Measurements from ENCODE around the gene PTPRM. TPM values are rescaled to one million over a fixed set of nuclear protein-coding genes. Genes with fewer than 3 reads are reported as not detected.

The PTPRM gene
- polyA plus RNA-seq, 1 experiment = 81.1 TPM

DNA sequence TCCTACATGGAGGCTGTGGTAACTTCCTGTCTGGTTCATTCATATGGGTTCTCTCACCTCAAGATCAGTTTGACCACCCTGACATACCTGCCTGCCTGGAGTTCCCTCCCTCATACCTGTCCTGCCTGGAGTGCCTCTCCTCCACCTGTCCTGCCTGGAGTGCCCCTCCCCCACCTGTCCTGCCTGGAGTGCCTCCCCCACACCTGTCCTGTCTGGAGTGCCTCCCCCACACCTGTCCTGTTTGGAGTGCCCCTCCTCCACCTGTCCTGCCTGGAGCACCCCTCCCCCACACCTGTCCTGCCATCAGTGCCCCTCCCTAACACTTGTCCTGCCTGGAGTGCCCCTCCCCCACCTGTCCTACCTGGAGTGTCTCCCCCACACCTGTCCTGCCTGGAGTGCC, 461.9 kb downstream of the PTPRM start:
- H3K9me3 ChIP-seq (ENCODE audit: control insufficient read depth, insufficient read depth, low read length) = no peaks in the 10 kb centered on the region
- no peak overlapping the region for H3K27ac ChIP-seq (ENCODE audit: low read depth, low read length)
- DNase-seq (ENCODE audit: low read depth, low spot score) = no peak
- CTCF ChIA-PET = no interaction called here
- TF ChIP-seq, protein P1, sequence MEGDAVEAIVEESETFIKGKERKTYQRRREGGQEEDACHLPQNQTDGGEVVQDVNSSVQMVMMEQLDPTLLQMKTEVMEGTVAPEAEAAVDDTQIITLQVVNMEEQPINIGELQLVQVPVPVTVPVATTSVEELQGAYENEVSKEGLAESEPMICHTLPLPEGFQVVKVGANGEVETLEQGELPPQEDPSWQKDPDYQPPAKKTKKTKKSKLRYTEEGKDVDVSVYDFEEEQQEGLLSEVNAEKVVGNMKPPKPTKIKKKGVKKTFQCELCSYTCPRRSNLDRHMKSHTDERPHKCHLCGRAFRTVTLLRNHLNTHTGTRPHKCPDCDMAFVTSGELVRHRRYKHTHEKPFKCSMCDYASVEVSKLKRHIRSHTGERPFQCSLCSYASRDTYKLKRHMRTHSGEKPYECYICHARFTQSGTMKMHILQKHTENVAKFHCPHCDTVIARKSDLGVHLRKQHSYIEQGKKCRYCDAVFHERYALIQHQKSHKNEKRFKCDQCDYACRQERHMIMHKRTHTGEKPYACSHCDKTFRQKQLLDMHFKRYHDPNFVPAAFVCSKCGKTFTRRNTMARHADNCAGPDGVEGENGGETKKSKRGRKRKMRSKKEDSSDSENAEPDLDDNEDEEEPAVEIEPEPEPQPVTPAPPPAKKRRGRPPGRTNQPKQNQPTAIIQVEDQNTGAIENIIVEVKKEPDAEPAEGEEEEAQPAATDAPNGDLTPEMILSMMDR (IDR thresholded peaks at IDR 0.05; ENCODE audit: low read depth, low read length) = no peak
- no peaks in the 10 kb centered on the region for H3K27me3 ChIP-seq (ENCODE audit: control insufficient read depth, insufficient read depth, low read length)
- POLR2A ChIA-PET = no interaction called here
- no peak overlapping the region for H3K4me3 ChIP-seq (ENCODE audit: low read depth, low read length)

DNA sequence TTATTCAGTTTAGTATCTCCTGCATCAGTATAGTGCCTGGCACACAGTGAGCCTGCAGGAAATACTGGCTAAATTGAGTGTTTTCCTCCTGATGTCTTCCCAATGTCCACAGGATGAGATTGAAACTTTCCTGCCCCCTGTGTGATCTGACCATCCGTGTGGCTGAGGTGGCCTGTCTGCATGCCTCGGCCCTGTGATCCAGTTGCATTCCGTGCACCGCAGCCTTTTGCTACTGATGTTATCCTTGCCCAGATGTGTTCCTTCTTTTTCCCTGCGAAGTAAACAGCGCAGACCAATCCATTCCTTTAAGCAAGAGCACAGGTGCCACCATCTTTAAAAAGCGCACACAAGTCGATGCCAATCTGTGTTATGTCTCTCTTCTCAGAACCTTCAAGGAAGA, 462.6 kb downstream of the PTPRM start:
- DNase-seq (ENCODE audit: low read depth, low spot score) = no peak
- POLR2A ChIA-PET = no interaction called here
- no peak overlapping the region for H3K4me3 ChIP-seq (ENCODE audit: low read depth, low read length)
- no peak overlapping the region for H3K27ac ChIP-seq (ENCODE audit: low read depth, low read length)
- TF ChIP-seq, protein P1 (IDR thresholded peaks at IDR 0.05; ENCODE audit: low read depth, low read length) = no peak
- H3K9me3 ChIP-seq (ENCODE audit: control insufficient read depth, insufficient read depth, low read length) = no peaks in the 10 kb centered on the region
- CTCF ChIA-PET = no interaction called here
- no peaks in the 10 kb centered on the region for H3K27me3 ChIP-seq (ENCODE audit: control insufficient read depth, insufficient read depth, low read length)

DNA sequence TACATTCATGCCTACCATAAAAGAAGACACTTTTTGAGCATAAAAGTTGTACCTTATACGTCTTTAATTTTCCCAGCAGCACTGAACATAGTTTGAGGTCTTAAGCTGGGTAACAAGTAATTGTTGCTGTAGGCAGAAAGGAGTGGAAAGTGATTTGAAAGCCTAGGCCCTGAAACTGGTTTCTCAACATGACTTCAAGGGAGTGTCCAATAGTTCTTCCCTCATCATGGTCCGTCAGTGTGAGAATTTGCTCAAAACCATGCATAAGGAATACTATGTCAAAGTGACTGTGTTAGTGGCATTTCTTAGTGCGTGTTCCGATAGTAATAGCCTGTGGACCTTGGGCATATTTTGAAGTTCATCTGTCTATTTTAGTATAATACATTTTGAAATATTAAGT, 463.1 kb downstream of the PTPRM start:
- no peaks in the 10 kb centered on the region for H3K9me3 ChIP-seq (ENCODE audit: control insufficient read depth, insufficient read depth, low read length)
- no peak overlapping the region for H3K4me3 ChIP-seq (ENCODE audit: low read depth, low read length)
- H3K27me3 ChIP-seq (ENCODE audit: control insufficient read depth, insufficient read depth, low read length) = no peaks in the 10 kb centered on the region
- ChIA-PET CTCF (no interaction called here), POLR2A (no interaction called here)
- TF ChIP-seq, protein P1 (IDR thresholded peaks at IDR 0.05; ENCODE audit: low read depth, low read length) = no peak
- DNase-seq (ENCODE audit: low read depth, low spot score) = no peak
- no peak overlapping the region for H3K27ac ChIP-seq (ENCODE audit: low read depth, low read length)

DNA sequence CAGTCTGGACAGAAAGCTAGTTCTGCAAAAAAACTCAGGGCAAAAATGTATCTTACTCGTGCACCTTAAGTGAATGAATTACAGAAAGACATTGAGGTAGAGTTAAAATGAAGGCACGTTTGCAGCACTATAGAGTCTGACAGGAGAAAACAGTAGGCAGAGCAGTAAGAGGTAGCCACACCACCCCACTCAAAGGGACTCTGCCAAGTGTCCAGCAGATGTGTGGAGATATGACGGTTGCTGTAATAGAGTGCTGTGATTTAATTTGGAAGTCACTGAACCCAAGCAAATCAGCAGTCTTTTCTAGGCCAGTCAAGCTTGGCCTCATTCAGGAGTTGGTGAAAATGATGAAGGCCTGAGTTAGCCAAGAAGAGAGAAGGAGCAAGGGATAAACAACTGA, 464.4 kb downstream of the PTPRM start:
- no peak overlapping the region for H3K27ac ChIP-seq (ENCODE audit: low read depth, low read length)
- ChIA-PET POLR2A (no interaction called here), CTCF (no interaction called here)
- TF ChIP-seq, protein P1 (IDR thresholded peaks at IDR 0.05; ENCODE audit: low read depth, low read length) = no peak
- no peaks in the 10 kb centered on the region for H3K9me3 ChIP-seq (ENCODE audit: control insufficient read depth, insufficient read depth, low read length)
- no peak for DNase-seq (ENCODE audit: low read depth, low spot score)
- H3K4me3 ChIP-seq (ENCODE audit: low read depth, low read length) = no peak overlapping the region
- no peaks in the 10 kb centered on the region for H3K27me3 ChIP-seq (ENCODE audit: control insufficient read depth, insufficient read depth, low read length)

DNA sequence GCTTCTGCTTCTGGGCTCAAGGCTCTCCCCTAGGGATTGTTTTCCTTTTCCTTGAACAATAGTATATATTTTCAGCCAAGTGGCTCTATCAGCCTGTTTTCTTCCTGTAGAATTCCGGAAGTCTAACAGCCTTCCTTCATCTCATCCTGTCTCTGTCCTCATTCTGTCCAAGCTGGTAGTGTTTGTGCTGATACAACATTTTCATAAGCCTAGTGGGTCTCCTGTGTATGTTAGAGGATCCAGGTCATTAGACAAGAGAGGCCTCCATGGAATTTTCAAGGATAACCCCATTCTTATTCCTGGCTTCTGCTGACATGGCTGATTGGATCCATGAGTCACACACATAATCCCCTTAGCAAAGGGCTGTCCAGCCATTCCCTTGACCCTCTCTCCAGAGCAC, 467.6 kb downstream of the PTPRM start:
- POLR2A ChIA-PET = no interaction called here
- Histone ChIP-seq H3K9me3 (ENCODE audit: control insufficient read depth, insufficient read depth, low read length) (no peaks in the 10 kb centered on the region), H3K4me3 (ENCODE audit: low read depth, low read length) (no peak overlapping the region), H3K27ac (ENCODE audit: low read depth, low read length) (no peak overlapping the region), H3K27me3 (ENCODE audit: control insufficient read depth, insufficient read depth, low read length) (no peaks in the 10 kb centered on the region)
- CTCF ChIA-PET = no interaction called here
- TF ChIP-seq, protein P1 (IDR thresholded peaks at IDR 0.05; ENCODE audit: low read depth, low read length) = no peak
- DNase-seq (ENCODE audit: low read depth, low spot score) = no peak
